Gastroesophageal sphincter (tissue), 4 donors: ENCODE results near the gene NKX2-8. TPM values are rescaled to one million over a fixed set of nuclear protein-coding genes. Genes with fewer than 3 reads are reported as not detected.

Experiments used
- ATAC-seq: fragments of 150-250 bp; one replicate; pipeline ENCODE4 v1.9.1; 2016; ENCODE audit warnings: mild to moderate bottlenecking, moderate library complexity
- H3K27ac ChIP-seq, 4 donors: fragments of 200-600 bp; sonication (generic) in 3 of 4; 1 replicate in 3 of 4; 2 replicates in 1 of 4; pipeline ENCODE4 v1.5.1; 2016 to 2019
- H3K27me3 ChIP-seq: fragments of 200-600 bp; sonication (generic); one replicate; pipeline ENCODE4 v1.5.1; 2019
- H3K36me3 ChIP-seq, 2 donors: fragments of 200-600 bp; sonication (generic); one replicate each; pipeline ENCODE4 v1.5.1; 2019; ENCODE audit warnings: control low read depth in 1 of 2
- H3K4me1 ChIP-seq, 3 donors: fragments of 200-600 bp; sonication (generic); 1 replicate in 2 of 3; 2 replicates in 1 of 3; pipeline ENCODE4 v1.5.1; 2016 to 2019; ENCODE audit warnings: control low read depth in 2 of 3
- H3K4me3 ChIP-seq, 2 donors: fragments of 200-600 bp; sonication (generic); one replicate each; pipeline ENCODE4 v1.5.1; 2019; ENCODE audit warnings: mild to moderate bottlenecking in 1 of 2, moderate library complexity in 1 of 2
- H3K9me3 ChIP-seq, 3 donors: fragments of 200-600 bp; sonication (generic); one replicate each; pipeline ENCODE4 v1.5.1; 2017 to 2019; ENCODE audit warnings: control low read depth in 2 of 3
- CTCF ChIP-seq, 4 experiments: fragments of 200-600 bp in 2 of 4; fragments of 450-650 bp in 2 of 4; sonication (generic) in 1 of 4; IDR thresholded peaks; one replicate each; pipeline ENCODE4 v1.5.1; 2017 to 2019; ENCODE audit warnings: antibody characterized with exemption in 4 of 4, mild to moderate bottlenecking in 2 of 4, moderate library complexity in 2 of 4
- EP300 ChIP-seq: sonication (generic); formaldehyde crosslinking; IDR thresholded peaks from one replicate; pipeline ENCODE4 v1.6.1; 2017; ENCODE audit warnings: antibody characterized with exemption, mild to moderate bottlenecking
- POLR2A ChIP-seq, 2 donors: fragments of 450-650 bp; IDR thresholded peaks; one replicate each; pipeline ENCODE4 v1.6.1; 2017; ENCODE audit warnings: antibody characterized with exemption in 2 of 2, mild to moderate bottlenecking in 2 of 2, moderate library complexity in 1 of 2
- POLR2AphosphoS5 ChIP-seq: sonication (generic); formaldehyde crosslinking; IDR thresholded peaks from one replicate; pipeline ENCODE4 v1.6.1; 2017; ENCODE audit warnings: antibody characterized with exemption
- WGBS, 2 donors: methylation state at CpG; one replicate each; pipeline ENCODE4 v1.1.5; 2018; ENCODE audit warnings: low coverage in 1 of 2; 5-methylcytosine and 5-hydroxymethylcytosine counted together
- total RNA-seq, 4 donors: library from RNA; depleted of rRNA; stranded (reverse); fragments of >200 nt; gene quantifications; one replicate each; pipeline ENCODE4 v1.1.0, GENCODE V29; 2016

The NKX2-8 gene
- total RNA-seq, 4 donors from 2014 or later, result not detected

- peak overlapping the region; percentile 10 to 52 for H3K4me3 ChIP-seq
- H3K4me1 ChIP-seq, result peaks cover 0 to 43% (median 21%) of the 10 kb centered on the region in 3 donors
- TF ChIP-seq EP300 (no peak), POLR2A (IDR thresholded peaks at IDR 0.05) (no peak), POLR2AphosphoS5 (no peak), CTCF (IDR thresholded peaks at IDR 0.05) (no peak)
- H3K27me3 ChIP-seq, result peaks cover 100% of the 10 kb centered on the region
- no peaks in the 10 kb centered on the region for H3K9me3 ChIP-seq
- peak; percentile 12 for ATAC-seq
- H3K27ac ChIP-seq, result no peak overlapping the region
- no CpG with 5 or more reads among the region's 103 CpGs for WGBS, 2 donors
- no peaks in the 10 kb centered on the region for H3K36me3 ChIP-seq
Measured at GRCh38 chr14:36580856-36581831, 1.3 kb downstream of the NKX2-8 start.

GRCh38 chr14:36580141-36580855 lies 2.1 kb downstream of the NKX2-8 start:
- H3K27me3 ChIP-seq, result peaks cover 100% of the 10 kb centered on the region
- no peaks in the 10 kb centered on the region for H3K36me3 ChIP-seq
- H3K4me3 ChIP-seq, result peak overlapping the region in 1 of 2 donors; percentile 52
- TF ChIP-seq POLR2A (IDR thresholded peaks at IDR 0.05) (no peak), POLR2AphosphoS5 (no peak), EP300 (no peak), CTCF (IDR thresholded peaks at IDR 0.05) (no peak)
- ATAC-seq, result no peak
- WGBS, 2 donors, result 1% methylated on average over 12 to 23 of the region's 51 CpGs
- no peak overlapping the region for H3K27ac ChIP-seq
- H3K4me1 ChIP-seq, result peaks cover 0 to 43% (median 21%) of the 10 kb centered on the region in 3 donors
- no peaks in the 10 kb centered on the region for H3K9me3 ChIP-seq

- Histone ChIP-seq H3K36me3 (no peaks in the 10 kb centered on the region), H3K4me1 (peaks cover 0 to 43% (median 21%) of the 10 kb centered on the region in 3 donors), H3K27me3 (peaks cover 100% of the 10 kb centered on the region), H3K27ac (no peak overlapping the region), H3K4me3 (no peak overlapping the region), H3K9me3 (no peaks in the 10 kb centered on the region)
- 0 to 30% methylated on average over 2 to 5 of the region's 22 CpGs for WGBS, 2 donors
- no peak for ATAC-seq
- TF ChIP-seq POLR2AphosphoS5 (no peak), EP300 (no peak), POLR2A (IDR thresholded peaks at IDR 0.05) (no peak), CTCF (IDR thresholded peaks at IDR 0.05) (no peak)
Measured at GRCh38 chr14:36579573-36580140, 2.8 kb downstream of the NKX2-8 start.

GRCh38 chr14:36579001-36579555 lies 3.3 kb downstream of the NKX2-8 start:
- 16 to 29% methylated on average over 3 to 4 of the region's 4 CpGs for WGBS, 2 donors
- TF ChIP-seq EP300, result no peak
- no peak for TF ChIP-seq CTCF (IDR thresholded peaks at IDR 0.05)
- no peak for TF ChIP-seq POLR2A (IDR thresholded peaks at IDR 0.05)
- no peak for TF ChIP-seq POLR2AphosphoS5
- peaks cover 99% of the 10 kb centered on the region for H3K27me3 ChIP-seq
- peaks cover 0 to 42% (median 21%) of the 10 kb centered on the region in 3 donors for H3K4me1 ChIP-seq
- no peak for ATAC-seq
- no peak overlapping the region for H3K27ac ChIP-seq
- H3K36me3 ChIP-seq, result no peaks in the 10 kb centered on the region
- no peak overlapping the region for H3K4me3 ChIP-seq
- no peaks in the 10 kb centered on the region for H3K9me3 ChIP-seq
